ENCODE results near the gene ARHGAP23. TPM values are rescaled to one million over a fixed set of nuclear protein-coding genes. Genes with fewer than 3 reads are reported as not detected.

Gene ARHGAP23
- total and polyA plus RNA-seq, 10 of the 15 experiments (the other 5 are each of a cell fraction or from before 2014, with no cell fraction given) = 0.23 to 5.8 (median 2.1) TPM

DNA sequence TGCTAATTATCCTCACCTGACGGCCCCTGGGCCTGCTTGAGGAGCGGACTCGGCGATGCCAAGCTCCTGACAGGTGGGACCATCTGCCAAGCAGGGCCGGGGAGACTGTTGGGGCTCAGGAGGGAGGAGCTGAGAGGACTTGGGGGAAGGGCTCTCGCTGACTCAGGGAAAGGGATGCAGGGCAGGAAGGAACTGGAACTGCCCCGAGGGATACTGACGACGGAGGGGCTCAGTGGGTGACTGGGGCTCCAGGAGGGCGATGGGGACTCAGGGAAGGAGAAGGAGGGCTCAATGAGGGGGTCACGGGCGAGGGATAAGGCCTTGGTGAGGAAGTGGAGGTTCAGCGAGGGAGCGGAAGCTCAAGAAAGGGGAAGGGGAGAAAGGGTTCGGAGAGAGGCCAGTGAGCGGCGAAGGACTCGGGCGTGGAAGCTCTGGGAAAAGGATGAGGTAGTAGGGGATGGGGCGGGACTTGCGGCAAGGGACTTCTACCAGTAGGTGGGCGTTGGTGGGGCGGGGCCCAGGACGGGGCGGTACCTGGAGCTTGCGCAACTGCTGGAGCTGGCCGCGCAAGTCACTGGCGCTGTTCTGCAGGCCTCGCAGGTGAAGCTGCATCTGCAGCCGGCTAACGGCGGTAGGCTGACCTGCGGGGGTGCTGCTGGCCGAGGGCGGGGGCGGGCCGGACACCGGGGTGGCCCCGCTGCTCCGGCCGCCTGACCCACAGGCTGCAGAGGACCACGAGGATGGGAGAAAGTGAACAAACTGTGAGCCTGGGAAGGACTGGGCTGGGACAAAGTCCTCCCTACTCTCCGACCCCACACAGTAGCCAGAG, 131.0 kb downstream of the ARHGAP23 start (continued):
- TF ChIP-seq, protein P1, sequence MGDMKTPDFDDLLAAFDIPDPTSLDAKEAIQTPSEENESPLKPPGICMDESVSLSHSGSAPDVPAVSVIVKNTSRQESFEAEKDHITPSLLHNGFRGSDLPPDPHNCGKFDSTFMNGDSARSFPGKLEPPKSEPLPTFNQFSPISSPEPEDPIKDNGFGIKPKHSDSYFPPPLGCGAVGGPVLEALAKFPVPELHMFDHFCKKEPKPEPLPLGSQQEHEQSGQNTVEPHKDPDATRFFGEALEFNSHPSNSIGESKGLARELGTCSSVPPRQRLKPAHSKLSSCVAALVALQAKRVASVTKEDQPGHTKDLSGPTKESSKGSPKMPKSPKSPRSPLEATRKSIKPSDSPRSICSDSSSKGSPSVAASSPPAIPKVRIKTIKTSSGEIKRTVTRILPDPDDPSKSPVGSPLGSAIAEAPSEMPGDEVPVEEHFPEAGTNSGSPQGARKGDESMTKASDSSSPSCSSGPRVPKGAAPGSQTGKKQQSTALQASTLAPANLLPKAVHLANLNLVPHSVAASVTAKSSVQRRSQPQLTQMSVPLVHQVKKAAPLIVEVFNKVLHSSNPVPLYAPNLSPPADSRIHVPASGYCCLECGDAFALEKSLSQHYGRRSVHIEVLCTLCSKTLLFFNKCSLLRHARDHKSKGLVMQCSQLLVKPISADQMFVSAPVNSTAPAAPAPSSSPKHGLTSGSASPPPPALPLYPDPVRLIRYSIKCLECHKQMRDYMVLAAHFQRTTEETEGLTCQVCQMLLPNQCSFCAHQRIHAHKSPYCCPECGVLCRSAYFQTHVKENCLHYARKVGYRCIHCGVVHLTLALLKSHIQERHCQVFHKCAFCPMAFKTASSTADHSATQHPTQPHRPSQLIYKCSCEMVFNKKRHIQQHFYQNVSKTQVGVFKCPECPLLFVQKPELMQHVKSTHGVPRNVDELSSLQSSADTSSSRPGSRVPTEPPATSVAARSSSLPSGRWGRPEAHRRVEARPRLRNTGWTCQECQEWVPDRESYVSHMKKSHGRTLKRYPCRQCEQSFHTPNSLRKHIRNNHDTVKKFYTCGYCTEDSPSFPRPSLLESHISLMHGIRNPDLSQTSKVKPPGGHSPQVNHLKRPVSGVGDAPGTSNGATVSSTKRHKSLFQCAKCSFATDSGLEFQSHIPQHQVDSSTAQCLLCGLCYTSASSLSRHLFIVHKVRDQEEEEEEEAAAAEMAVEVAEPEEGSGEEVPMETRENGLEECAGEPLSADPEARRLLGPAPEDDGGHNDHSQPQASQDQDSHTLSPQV (IDR thresholded peaks at IDR 0.05) = no peak
- TF ChIP-seq ZZZ3 (IDR thresholded peaks at IDR 0.05; ENCODE audit: control insufficient read depth, insufficient read length, low read depth) (no peak), RFX5 (IDR thresholded peaks at IDR 0.05; ENCODE audit: low read depth, low read length) (no peak), USF1 (IDR thresholded peaks at IDR 0.05; ENCODE audit: borderline replicate concordance, extremely low read length, insufficient read depth, low read depth, low read length) (no peak), SREBF1 (IDR thresholded peaks at IDR 0.05; ENCODE audit: low read length) (no peak), SIN3A (IDR thresholded peaks at IDR 0.05; ENCODE audit: low read depth, low read length) (no peak), BRCA1 (IDR thresholded peaks at IDR 0.05; ENCODE audit: low read depth, low read length) (no peak), KDM1A (IDR thresholded peaks at IDR 0.05; ENCODE audit: borderline replicate concordance) (no peak), CTCF (IDR thresholded peaks at IDR 0.05 in 2 of 3, conservative IDR thresholded peaks at IDR 0.05 in 1 of 3; ENCODE audit: control insufficient read depth in 2 of 3, extremely low read depth in 1 of 3, insufficient read depth in 1 of 3, low read depth in 3 of 3, low read length in 3 of 3) (peak; percentile 41 to 55 (median 50); a peak in 4 of 6 replicates), HDGF (IDR thresholded peaks at IDR 0.05) (peak; percentile 96), SIX5 (IDR thresholded peaks at IDR 0.05; ENCODE audit: low read depth, low read length, severe bottlenecking) (no peak), CEBPB (IDR thresholded peaks at IDR 0.05; ENCODE audit: borderline replicate concordance in 1 of 2, low read depth in 2 of 2, low read length in 2 of 2) (peak in 1 of 2 experiments; percentile 99; a peak in 2 of 4 replicates), HCFC1 (IDR thresholded peaks at IDR 0.05; ENCODE audit: low read length) (no peak)
- TF ChIP-seq, protein P2, sequence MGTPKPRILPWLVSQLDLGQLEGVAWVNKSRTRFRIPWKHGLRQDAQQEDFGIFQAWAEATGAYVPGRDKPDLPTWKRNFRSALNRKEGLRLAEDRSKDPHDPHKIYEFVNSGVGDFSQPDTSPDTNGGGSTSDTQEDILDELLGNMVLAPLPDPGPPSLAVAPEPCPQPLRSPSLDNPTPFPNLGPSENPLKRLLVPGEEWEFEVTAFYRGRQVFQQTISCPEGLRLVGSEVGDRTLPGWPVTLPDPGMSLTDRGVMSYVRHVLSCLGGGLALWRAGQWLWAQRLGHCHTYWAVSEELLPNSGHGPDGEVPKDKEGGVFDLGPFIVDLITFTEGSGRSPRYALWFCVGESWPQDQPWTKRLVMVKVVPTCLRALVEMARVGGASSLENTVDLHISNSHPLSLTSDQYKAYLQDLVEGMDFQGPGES (IDR thresholded peaks at IDR 0.05) = no peak
- TF ChIP-seq, protein P3, sequence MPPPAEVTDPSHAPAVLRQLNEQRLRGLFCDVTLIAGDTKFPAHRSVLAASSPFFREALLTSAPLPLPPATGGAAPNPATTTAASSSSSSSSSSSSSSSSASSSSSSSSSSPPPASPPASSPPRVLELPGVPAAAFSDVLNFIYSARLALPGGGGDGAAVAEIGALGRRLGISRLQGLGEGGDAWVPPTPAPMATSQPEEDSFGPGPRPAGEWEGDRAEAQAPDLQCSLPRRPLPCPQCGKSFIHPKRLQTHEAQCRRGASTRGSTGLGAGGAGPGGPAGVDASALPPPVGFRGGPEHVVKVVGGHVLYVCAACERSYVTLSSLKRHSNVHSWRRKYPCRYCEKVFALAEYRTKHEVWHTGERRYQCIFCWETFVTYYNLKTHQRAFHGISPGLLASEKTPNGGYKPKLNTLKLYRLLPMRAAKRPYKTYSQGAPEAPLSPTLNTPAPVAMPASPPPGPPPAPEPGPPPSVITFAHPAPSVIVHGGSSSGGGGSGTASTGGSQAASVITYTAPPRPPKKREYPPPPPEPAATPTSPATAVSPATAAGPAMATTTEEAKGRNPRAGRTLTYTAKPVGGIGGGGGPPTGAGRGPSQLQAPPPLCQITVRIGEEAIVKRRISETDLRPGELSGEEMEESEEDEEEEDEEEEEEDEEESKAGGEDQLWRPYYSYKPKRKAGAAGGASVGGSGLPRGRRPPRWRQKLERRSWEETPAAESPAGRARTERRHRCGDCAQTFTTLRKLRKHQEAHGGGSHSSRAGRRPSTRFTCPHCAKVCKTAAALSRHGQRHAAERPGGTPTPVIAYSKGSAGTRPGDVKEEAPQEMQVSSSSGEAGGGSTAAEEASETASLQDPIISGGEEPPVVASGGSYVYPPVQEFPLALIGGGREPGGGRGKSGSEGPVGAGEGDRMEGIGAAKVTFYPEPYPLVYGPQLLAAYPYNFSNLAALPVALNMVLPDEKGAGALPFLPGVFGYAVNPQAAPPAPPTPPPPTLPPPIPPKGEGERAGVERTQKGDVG (CRISPR knock-in tag; IDR thresholded peaks at IDR 0.05) = no peak
- TF ChIP-seq, protein P4, sequence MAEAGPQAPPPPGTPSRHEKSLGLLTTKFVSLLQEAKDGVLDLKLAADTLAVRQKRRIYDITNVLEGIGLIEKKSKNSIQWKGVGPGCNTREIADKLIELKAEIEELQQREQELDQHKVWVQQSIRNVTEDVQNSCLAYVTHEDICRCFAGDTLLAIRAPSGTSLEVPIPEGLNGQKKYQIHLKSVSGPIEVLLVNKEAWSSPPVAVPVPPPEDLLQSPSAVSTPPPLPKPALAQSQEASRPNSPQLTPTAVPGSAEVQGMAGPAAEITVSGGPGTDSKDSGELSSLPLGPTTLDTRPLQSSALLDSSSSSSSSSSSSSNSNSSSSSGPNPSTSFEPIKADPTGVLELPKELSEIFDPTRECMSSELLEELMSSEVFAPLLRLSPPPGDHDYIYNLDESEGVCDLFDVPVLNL (IDR thresholded peaks at IDR 0.05; ENCODE audit: low read depth, low read length) = no peak
